ENCODE data around the gene KRT12. TPM values are rescaled to one million over a fixed set of nuclear protein-coding genes. Genes with fewer than 3 reads are reported as not detected.

Gene KRT12
- total and polyA plus RNA-seq, 2 of the 4 experiments (the other 2 are of a cell fraction) = not detected

DNA sequence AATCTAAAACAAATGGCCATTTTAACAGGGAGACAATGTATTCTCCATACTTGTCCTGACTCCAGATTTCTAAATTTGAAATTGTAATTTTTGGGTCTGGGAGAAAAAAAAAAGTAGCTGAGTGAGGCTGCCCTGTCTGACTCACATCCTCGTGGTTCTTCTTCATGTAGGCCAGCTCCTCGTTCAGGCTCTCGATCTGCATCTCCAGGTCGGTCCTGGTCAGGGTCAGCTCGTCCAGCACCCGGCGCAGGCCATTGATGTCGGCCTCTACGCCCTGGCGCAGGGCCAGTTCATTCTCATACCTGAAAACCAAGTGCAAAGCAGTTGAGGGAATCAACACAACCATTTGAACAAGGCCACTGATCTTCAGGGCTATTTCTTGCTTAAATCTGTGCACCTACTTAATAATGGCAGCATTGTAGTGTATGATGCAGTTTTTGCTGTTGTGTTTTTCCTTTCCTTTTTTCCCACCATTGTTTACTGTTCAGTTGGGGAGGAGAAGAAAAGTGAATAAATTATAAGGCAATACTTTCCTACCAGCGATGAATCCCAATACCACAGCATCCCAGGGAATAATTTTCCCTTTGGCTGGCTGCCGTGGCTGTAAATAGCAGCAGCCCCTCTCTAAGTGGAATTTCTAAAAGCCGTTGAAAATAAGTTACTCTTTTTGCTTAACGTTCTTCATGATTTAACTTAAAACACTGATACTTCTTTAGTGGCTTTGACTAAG is 2.2 kb downstream of the KRT12 start:
- Histone ChIP-seq H4K20me1 (ENCODE audit: insufficient read depth, low read length) (no peaks in the 10 kb centered on the region), H3K14ac (replicated peaks; ENCODE audit: low read depth, low read length) (no peak overlapping the region), H3K56ac (ENCODE audit: extremely low read depth, insufficient read depth, low read length) (no peak overlapping the region), H3K27ac (ENCODE audit: insufficient read depth, low read length) (no peak overlapping the region), H4K5ac (ENCODE audit: low read depth, low read length) (no peak overlapping the region), H2BK15ac (ENCODE audit: low read depth, low read length) (no peak overlapping the region), H3K4me1 (ENCODE audit: control insufficient read depth, insufficient read depth, low read length) (no peaks in the 10 kb centered on the region), H3K18ac (ENCODE audit: low read depth, low read length) (no peak overlapping the region), H3K36me3 (ENCODE audit: control insufficient read depth, insufficient read depth, low read length) (no peaks in the 10 kb centered on the region), H2AFZ (replicated peaks; ENCODE audit: low read length, poor library complexity) (no peak overlapping the region), H3K9me1 (ENCODE audit: insufficient read depth, low read length) (no peaks in the 10 kb centered on the region), H3K79me1 (ENCODE audit: low read depth in 1 of 2, low read length in 2 of 2) (no peaks in the 10 kb centered on the region), H3K27me3 (ENCODE audit: control insufficient read depth, insufficient read depth, low read length) (no peaks in the 10 kb centered on the region; the same call in 1 of the 2 replicates), H4K91ac (ENCODE audit: insufficient read depth, low read depth, low read length) (no peak overlapping the region), H3K4me3 (ENCODE audit: insufficient read depth, low read depth, low read length) (no peak overlapping the region), H2BK20ac (ENCODE audit: low read depth, low read length) (no peak overlapping the region), H2BK120ac (ENCODE audit: low read depth, low read length) (no peak overlapping the region), H3K9ac (ENCODE audit: low read depth, low read length) (no peak overlapping the region), H4K8ac (ENCODE audit: low read depth in 2 of 2, low read length in 2 of 2) (no peak overlapping the region), H3K4me2 (ENCODE audit: low read depth, low read length) (no peak overlapping the region), H3K23ac (ENCODE audit: low read depth, low read length) (no peak overlapping the region), H2AK5ac (ENCODE audit: low read depth, low read length) (no peak overlapping the region), H2AK9ac (replicated peaks; ENCODE audit: low read depth, low read length, poor library complexity) (no peak overlapping the region), H3K4ac (ENCODE audit: low read depth, low read length) (no peak overlapping the region), H2BK5ac (ENCODE audit: low read depth, low read length, poor library complexity, severe bottlenecking) (no peak overlapping the region), H3K9me3 (ENCODE audit: control insufficient read depth, insufficient read depth, low read length) (no peaks in the 10 kb centered on the region)
- ATAC-seq (ENCODE audit: low read depth) (no peak), DNase-seq (no peak)
- ChIA-PET CTCF (interaction anchor here (1.2 kb wide), 1 partner anchor 684 kb away, joined by 3 read pairs; no protein-coding TSS in a partner anchor), POLR2A (ENCODE audit: unreplicated experiment) (no interaction called here)
- BruUV-seq (replicated peaks) = no TSS peak
- no peak for TF ChIP-seq NFE2L2 (IDR thresholded peaks at IDR 0.05; ENCODE audit: low read depth, low read length)
- no peak for TF ChIP-seq MAFK (IDR thresholded peaks at IDR 0.05; ENCODE audit: low read depth, low read length)
- no peak for TF ChIP-seq ELK1 (IDR thresholded peaks at IDR 0.05; ENCODE audit: borderline replicate concordance, low read depth, low read length)
- TF ChIP-seq CHD1 (IDR thresholded peaks at IDR 0.05; ENCODE audit: low read depth, low read length) = no peak
- no peak for TF ChIP-seq POLR2A (IDR thresholded peaks at IDR 0.05; ENCODE audit: low read depth, low read length)
- TF ChIP-seq SMC3 (IDR thresholded peaks at IDR 0.05; ENCODE audit: low read depth, low read length) = no peak
- TF ChIP-seq MAZ (IDR thresholded peaks at IDR 0.05; ENCODE audit: borderline replicate concordance, low read depth, low read length) = no peak
- no peak for TF ChIP-seq CEBPB (IDR thresholded peaks at IDR 0.05; ENCODE audit: low read depth, low read length)
- TF ChIP-seq MXI1 (IDR thresholded peaks at IDR 0.05; ENCODE audit: borderline replicate concordance, low read depth, low read length) = no peak
- TF ChIP-seq RCOR1 (IDR thresholded peaks at IDR 0.05; ENCODE audit: insufficient replicate concordance, low read length) = no peak
- TF ChIP-seq BHLHE40 (IDR thresholded peaks at IDR 0.05; ENCODE audit: low read depth, low read length) = no peak
- TF ChIP-seq USF2 (IDR thresholded peaks at IDR 0.05; ENCODE audit: low read depth, low read length) = no peak
- TF ChIP-seq, protein P1, sequence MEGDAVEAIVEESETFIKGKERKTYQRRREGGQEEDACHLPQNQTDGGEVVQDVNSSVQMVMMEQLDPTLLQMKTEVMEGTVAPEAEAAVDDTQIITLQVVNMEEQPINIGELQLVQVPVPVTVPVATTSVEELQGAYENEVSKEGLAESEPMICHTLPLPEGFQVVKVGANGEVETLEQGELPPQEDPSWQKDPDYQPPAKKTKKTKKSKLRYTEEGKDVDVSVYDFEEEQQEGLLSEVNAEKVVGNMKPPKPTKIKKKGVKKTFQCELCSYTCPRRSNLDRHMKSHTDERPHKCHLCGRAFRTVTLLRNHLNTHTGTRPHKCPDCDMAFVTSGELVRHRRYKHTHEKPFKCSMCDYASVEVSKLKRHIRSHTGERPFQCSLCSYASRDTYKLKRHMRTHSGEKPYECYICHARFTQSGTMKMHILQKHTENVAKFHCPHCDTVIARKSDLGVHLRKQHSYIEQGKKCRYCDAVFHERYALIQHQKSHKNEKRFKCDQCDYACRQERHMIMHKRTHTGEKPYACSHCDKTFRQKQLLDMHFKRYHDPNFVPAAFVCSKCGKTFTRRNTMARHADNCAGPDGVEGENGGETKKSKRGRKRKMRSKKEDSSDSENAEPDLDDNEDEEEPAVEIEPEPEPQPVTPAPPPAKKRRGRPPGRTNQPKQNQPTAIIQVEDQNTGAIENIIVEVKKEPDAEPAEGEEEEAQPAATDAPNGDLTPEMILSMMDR (conservative IDR thresholded peaks at IDR 0.05; ENCODE audit: low read depth, low read length) = no peak
- dilution Hi-C loops (cut with HindIII; ENCODE audit: low sequenced_read_pairs, unreplicated experiment) (no loop called here), in situ Hi-C loops (cut with MboI; ENCODE audit: low sequenced_read_pairs) (no loop called here), intact Hi-C loops (cut with micrococcal nuclease) (no loop called here)
- WGBS, 2 experiments (ENCODE audit: extremely low coverage in 2 of 2, insufficient read length in 1 of 2) = 71% methylated on average over 5 of the region's 14 CpGs; no CpG with 5 or more reads in 1 of the 2 experiments

Data from IMR-90 (cell line).